Measurements from ENCODE around the gene FGF10. TPM values are rescaled to one million over a fixed set of nuclear protein-coding genes. Genes with fewer than 3 reads are reported as not detected.

Gene FGF10
- total and polyA plus RNA-seq, 2 of the 4 experiments (the other 2 are of a cell fraction), result not detected

DNA sequence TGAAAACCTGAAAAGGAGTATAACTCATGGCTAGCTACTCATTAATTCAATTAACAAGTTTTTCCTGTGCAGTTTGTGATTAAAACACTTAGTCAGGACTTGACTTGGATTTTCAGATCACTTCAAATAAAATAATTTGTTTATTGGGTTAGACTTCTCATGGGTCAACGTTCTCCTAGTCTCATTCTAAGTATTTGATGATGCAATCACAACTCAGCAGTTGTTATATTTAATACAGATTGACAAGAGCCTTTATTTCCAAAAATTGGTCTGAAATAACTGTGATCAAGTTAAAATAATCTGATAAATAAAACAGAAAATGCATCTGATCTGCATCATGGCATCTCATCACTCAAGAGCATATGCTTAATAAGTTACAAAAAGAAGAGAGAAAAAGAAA is 113.9 kb downstream of the FGF10 start:
- Histone ChIP-seq H4K20me1 (ENCODE audit: insufficient read depth, low read length) (no peaks in the 10 kb centered on the region), H3K23ac (ENCODE audit: low read depth, low read length) (no peak overlapping the region), H3K56ac (ENCODE audit: extremely low read depth, insufficient read depth, low read length) (no peak overlapping the region), H3K4ac (ENCODE audit: low read depth, low read length) (no peak overlapping the region), H3K9me1 (ENCODE audit: insufficient read depth, low read length) (no peaks in the 10 kb centered on the region), H4K91ac (ENCODE audit: insufficient read depth, low read depth, low read length) (no peak overlapping the region), H3K18ac (ENCODE audit: low read depth, low read length) (no peak overlapping the region), H2BK15ac (ENCODE audit: low read depth, low read length) (no peak overlapping the region), H4K5ac (ENCODE audit: low read depth, low read length) (no peak overlapping the region), H3K14ac (replicated peaks; ENCODE audit: low read depth, low read length) (no peak overlapping the region), H3K4me3 (ENCODE audit: insufficient read depth, low read depth, low read length) (no peak overlapping the region), H2BK120ac (ENCODE audit: low read depth, low read length) (no peak overlapping the region), H3K79me1 (ENCODE audit: low read depth in 1 of 2, low read length in 2 of 2) (no peaks in the 10 kb centered on the region), H2AFZ (replicated peaks; ENCODE audit: low read length, poor library complexity) (no peak overlapping the region), H2AK5ac (ENCODE audit: low read depth, low read length) (no peak overlapping the region), H3K27ac (ENCODE audit: insufficient read depth, low read length) (no peak overlapping the region), H2AK9ac (replicated peaks; ENCODE audit: low read depth, low read length, poor library complexity) (no peak overlapping the region), H3K4me2 (ENCODE audit: low read depth, low read length) (no peak overlapping the region), H3K9ac (ENCODE audit: low read depth, low read length) (no peak overlapping the region), H3K36me3 (ENCODE audit: control insufficient read depth, insufficient read depth, low read length) (no peaks in the 10 kb centered on the region), H3K9me3 (ENCODE audit: control insufficient read depth, insufficient read depth, low read length) (no peaks in the 10 kb centered on the region), H2BK20ac (ENCODE audit: low read depth, low read length) (no peak overlapping the region), H4K8ac (ENCODE audit: low read depth in 2 of 2, low read length in 2 of 2) (no peak overlapping the region), H3K4me1 (ENCODE audit: control insufficient read depth, insufficient read depth, low read length) (no peaks in the 10 kb centered on the region), H3K27me3 (ENCODE audit: control insufficient read depth, insufficient read depth, low read length) (no peaks in the 10 kb centered on the region), H2BK5ac (ENCODE audit: low read depth, low read length, poor library complexity, severe bottlenecking) (no peak overlapping the region)
- no CpG with 5 or more reads among the region's 1 CpG for WGBS, 2 experiments (ENCODE audit: extremely low coverage in 2 of 2, insufficient read length in 1 of 2)
- dilution Hi-C loops (cut with HindIII; ENCODE audit: low sequenced_read_pairs, unreplicated experiment) (no loop called here), in situ Hi-C loops (cut with MboI; ENCODE audit: low sequenced_read_pairs) (no loop called here), intact Hi-C loops (cut with micrococcal nuclease) (no loop called here)
- ChIA-PET CTCF (no interaction called here), POLR2A (ENCODE audit: unreplicated experiment) (no interaction called here)
- DNase-seq (no peak), ATAC-seq (ENCODE audit: low read depth) (no peak)
- BruUV-seq (replicated peaks), result no TSS peak
- TF ChIP-seq, protein P1, sequence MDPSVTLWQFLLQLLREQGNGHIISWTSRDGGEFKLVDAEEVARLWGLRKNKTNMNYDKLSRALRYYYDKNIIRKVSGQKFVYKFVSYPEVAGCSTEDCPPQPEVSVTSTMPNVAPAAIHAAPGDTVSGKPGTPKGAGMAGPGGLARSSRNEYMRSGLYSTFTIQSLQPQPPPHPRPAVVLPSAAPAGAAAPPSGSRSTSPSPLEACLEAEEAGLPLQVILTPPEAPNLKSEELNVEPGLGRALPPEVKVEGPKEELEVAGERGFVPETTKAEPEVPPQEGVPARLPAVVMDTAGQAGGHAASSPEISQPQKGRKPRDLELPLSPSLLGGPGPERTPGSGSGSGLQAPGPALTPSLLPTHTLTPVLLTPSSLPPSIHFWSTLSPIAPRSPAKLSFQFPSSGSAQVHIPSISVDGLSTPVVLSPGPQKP (IDR thresholded peaks at IDR 0.05; ENCODE audit: borderline replicate concordance, low read depth, low read length), result no peak
- peak; percentile 59 for TF ChIP-seq CEBPB (IDR thresholded peaks at IDR 0.05; ENCODE audit: low read depth, low read length)
- TF ChIP-seq SMC3 (IDR thresholded peaks at IDR 0.05; ENCODE audit: low read depth, low read length), result no peak
